WERI-Rb-1 (cell line): Measurements from ENCODE around the gene CASP10.
"Not testable (repeated sequence)": the region's sequence is repeated elsewhere in the genome, so short reads cannot be mapped to it uniquely, and the experiment has no call there.

Experiments
- DNase-seq: peaks from one replicate; pipeline ENCODE4 v3.0.0-alpha.2; 2020
- H3K27ac ChIP-seq: fragments of 250-450 bp; sonication (Bioruptor Pico); 2 replicates; pipeline ENCODE4 v1.5.1; 2020; ENCODE audit warnings: mild to moderate bottlenecking, moderate library complexity
- H3K27me3 ChIP-seq: fragments of 250-450 bp; sonication (Bioruptor Pico); 2 replicates; pipeline ENCODE4 v1.5.1; 2021; ENCODE audit warnings: mild to moderate bottlenecking, low read depth, moderate library complexity; ENCODE audit not compliant: insufficient read depth, severe bottlenecking
- H3K36me3 ChIP-seq: fragments of 250-450 bp; sonication (Bioruptor Pico); 2 replicates; pipeline ENCODE4 v1.5.1; 2020; ENCODE audit warnings: mild to moderate bottlenecking, moderate library complexity
- H3K4me3 ChIP-seq: 2 replicates; pipeline ENCODE4 v1.5.1; 2011; ENCODE audit warnings: low read depth, mild to moderate bottlenecking, control low read depth, low read length
- H3K9me3 ChIP-seq: fragments of 250-450 bp; sonication (Bioruptor Pico); 2 replicates; pipeline ENCODE4 v1.5.1; 2021; ENCODE audit warnings: mild to moderate bottlenecking, moderate library complexity; ENCODE audit not compliant: severe bottlenecking
- CTCF ChIP-seq: IDR thresholded peaks from 2 replicates; pipeline ENCODE4 v1.5.1; 2011; ENCODE audit warnings: low read depth, mild to moderate bottlenecking, control low read depth, inconsistent platforms, low read length

Gene CASP10

GRCh38 chr2:201156036-201156435, 26.9 kb upstream of the CASP10 start:
- Histone ChIP-seq H3K27ac (no peak overlapping the region), H3K9me3 (no peaks in the 10 kb centered on the region), H3K4me3 (no peak overlapping the region), H3K27me3 (no peaks in the 10 kb centered on the region), H3K36me3 (no peaks in the 10 kb centered on the region)
- no peak for DNase-seq
- no peak for TF ChIP-seq CTCF

GRCh38 chr2:201156640-201157039, 26.3 kb upstream of the CASP10 start:
- Histone ChIP-seq H3K27me3 (no peaks in the 10 kb centered on the region), H3K9me3 (no peaks in the 10 kb centered on the region), H3K27ac (no peak overlapping the region), H3K4me3 (no peak overlapping the region), H3K36me3 (no peaks in the 10 kb centered on the region)
- no peak for DNase-seq
- TF ChIP-seq CTCF: no peak

GRCh38 chr2:201157694-201158093, 25.2 kb upstream of the CASP10 start:
- H3K36me3 ChIP-seq: no peaks in the 10 kb centered on the region
- no peak for DNase-seq
- H3K27ac ChIP-seq: no peak overlapping the region; the same call in 1 of the 2 replicates

GRCh38 chr2:201158111-201158929, 24.6 kb upstream of the CASP10 start:
- Histone ChIP-seq H3K36me3 (no peaks in the 10 kb centered on the region), H3K9me3 (no peaks in the 10 kb centered on the region), H3K27me3 (no peaks in the 10 kb centered on the region), H3K27ac (peak overlapping the region; percentile 61), H3K4me3 (no peak overlapping the region)
- peak; percentile 76 for DNase-seq
- TF ChIP-seq CTCF: peak; percentile 74

More at GRCh38 chr2:201157694-201158093, 25.2 kb upstream of the CASP10 start:
- TF ChIP-seq CTCF: no peak
- Histone ChIP-seq H3K4me3 (no peak overlapping the region), H3K27me3 (no peaks in the 10 kb centered on the region), H3K9me3 (no peaks in the 10 kb centered on the region)

GRCh38 chr2:201164166-201164565, 18.8 kb upstream of the CASP10 start:
- H3K36me3 ChIP-seq: no peaks in the 10 kb centered on the region
- H3K9me3 ChIP-seq: no peaks in the 10 kb centered on the region
- H3K27ac ChIP-seq: no peak overlapping the region
- no peak overlapping the region for H3K4me3 ChIP-seq
- no peaks in the 10 kb centered on the region for H3K27me3 ChIP-seq
- no peak for TF ChIP-seq CTCF
- no peak for DNase-seq

- Histone ChIP-seq H3K27me3 (no peaks in the 10 kb centered on the region), H3K9me3 (no peaks in the 10 kb centered on the region), H3K4me3 (no peak overlapping the region), H3K27ac (no peak overlapping the region), H3K36me3 (no peaks in the 10 kb centered on the region)
- no peak for DNase-seq
- TF ChIP-seq CTCF: no peak
Observed at GRCh38 chr2:201167546-201167945, 15.4 kb upstream of the CASP10 start.

- not testable (repeated sequence) for H3K4me3 ChIP-seq, H3K9me3 ChIP-seq, DNase-seq, H3K36me3 ChIP-seq, H3K27me3 ChIP-seq, H3K27ac ChIP-seq
Observed at GRCh38 chr2:201168496-201168895, 14.4 kb upstream of the CASP10 start.
